ENCODE measurements around the gene PHC2. TPM values are rescaled to one million over a fixed set of nuclear protein-coding genes. Genes with fewer than 3 reads are reported as not detected.

PHC2 gene
- total and polyA plus RNA-seq, 2 of the 13 experiments (the other 11 are each of a cell fraction or from before 2014, with no cell fraction given) = 52.5 to 84.9 TPM

- TF ChIP-seq ZNF605 (CRISPR knock-in tag; IDR thresholded peaks at IDR 0.05) (peak; percentile 21; the same call in 1 of the 2 replicates), PATZ1 (CRISPR knock-in tag; IDR thresholded peaks at IDR 0.05) (peak; percentile 67; the same call in 1 of the 2 replicates), ZMYM2 (CRISPR knock-in tag; IDR thresholded peaks at IDR 0.05) (no peak), MIER3 (CRISPR knock-in tag; IDR thresholded peaks at IDR 0.05; ENCODE audit: borderline replicate concordance) (0 out of 2 replicates have a peak, but pooled peaks have one; percentile 17), ZNF543 (CRISPR knock-in tag; IDR thresholded peaks at IDR 0.05) (0 out of 2 replicates have a peak, but pooled peaks have one; percentile 62), ZNF329 (CRISPR knock-in tag; IDR thresholded peaks at IDR 0.05; ENCODE audit: low read depth) (no peak), SUZ12 (IDR thresholded peaks at IDR 0.05; ENCODE audit: low read depth, low read length) (peak; percentile 66), ZNF670 (CRISPR knock-in tag; IDR thresholded peaks at IDR 0.05; ENCODE audit: borderline replicate concordance) (no peak), NFKB2 (CRISPR knock-in tag; IDR thresholded peaks at IDR 0.05; ENCODE audit: borderline replicate concordance) (peak; percentile 27; the same call in 1 of the 2 replicates), ARID4A (CRISPR knock-in tag; IDR thresholded peaks at IDR 0.05; ENCODE audit: borderline replicate concordance) (peak; percentile 72; the same call in 1 of the 2 replicates), BORCS8-MEF2B (CRISPR knock-in tag; IDR thresholded peaks at IDR 0.05) (peak; percentile 62; the same call in 1 of the 2 replicates), FOSL1 (CRISPR knock-in tag; IDR thresholded peaks at IDR 0.05; ENCODE audit: borderline replicate concordance) (no peak), ZBTB44 (CRISPR knock-in tag; IDR thresholded peaks at IDR 0.05) (no peak), ZFP90 (CRISPR knock-in tag; IDR thresholded peaks at IDR 0.05; ENCODE audit: borderline replicate concordance) (no peak), MAZ (IDR thresholded peaks at IDR 0.05; ENCODE audit: borderline replicate concordance, low read depth, low read length) (peak; percentile 94), MAZ (CRISPR knock-in tag; IDR thresholded peaks at IDR 0.05; ENCODE audit: low read depth) (no peak), YEATS2 (CRISPR knock-in tag; IDR thresholded peaks at IDR 0.05; ENCODE audit: borderline replicate concordance) (no peak), ZFP91 (CRISPR knock-in tag; IDR thresholded peaks at IDR 0.05; ENCODE audit: borderline replicate concordance) (peak; percentile 59; the same call in 1 of the 2 replicates)
Measured at GRCh38 chr1:33472269-33472980, 41.5 kb upstream of the PHC2 start, which contains the start of gene ZSCAN20 (continued).

Data from HepG2 (cell line).